PC-3 (cell line): ENCODE data around the gene LYZL6. TPM values are rescaled to one million over a fixed set of nuclear protein-coding genes. Genes with fewer than 3 reads are reported as not detected.

ENCODE experiments used
- ATAC-seq: fragments of 200-7000 bp; cut with Tn5 transposase; 2 replicates; pipeline ENCODE4 v1.9.1; 2020; ENCODE audit warnings: mild to moderate bottlenecking, moderate library complexity
- BruUV-seq: library from RNA; stranded (reverse); fragments of 400-500 nt; replicated peaks from 2 replicates; lab custom pipeline; 2021; lab: Mats Ljungman, UMichigan
- CTCF ChIA-PET: fragments of 300-600 bp; sonication (Branson Sonifier 250); formaldehyde crosslinking; loops from one replicate; lab custom pipeline; 2022; ENCODE audit warnings: antibody characterized with exemption; lab: Charles Lee
- POLR2A ChIA-PET: fragments of 300-600 bp; sonication (Branson Sonifier 250); formaldehyde crosslinking; loops from one replicate; lab custom pipeline; 2022; ENCODE audit warnings: antibody characterized with exemption; ENCODE audit not compliant: unreplicated experiment; lab: Charles Lee
- DNase-seq: peaks from one replicate; pipeline ENCODE4 v3.0.0-alpha.2; 2015
- H2AFZ ChIP-seq: fragments of 300-600 bp; sonication (generic); 2 replicates; pipeline ENCODE4 v1.6.0; 2016; ENCODE audit warnings: antibody characterized with exemption, low read length
- H3F3A ChIP-seq: fragments of 300-600 bp; sonication (generic); one replicate; pipeline ENCODE4 v1.6.0; 2017; ENCODE audit warnings: antibody characterized with exemption, low read length, control low read depth, mild to moderate bottlenecking; ENCODE audit not compliant: unreplicated experiment
- H3K27ac ChIP-seq: fragments of 300-600 bp; sonication (generic); 2 replicates; pipeline ENCODE4 v1.5.1; 2016; ENCODE audit warnings: mild to moderate bottlenecking, low read length
- H3K27me3 ChIP-seq: fragments of 300-600 bp; sonication (generic); 2 replicates; pipeline ENCODE4 v1.6.1; 2016; ENCODE audit warnings: low read length, mixed read lengths
- H3K36me3 ChIP-seq: fragments of 300-600 bp; sonication (generic); 2 replicates; pipeline ENCODE4 v1.6.1; 2016; ENCODE audit warnings: low read depth, mixed run types, low read length, mixed read lengths
- H3K4me1 ChIP-seq: fragments of 300-600 bp; sonication (generic); 2 replicates; pipeline ENCODE4 v1.5.1; 2016; ENCODE audit warnings: low read length; ENCODE audit not compliant: insufficient read depth
- H3K4me2 ChIP-seq: fragments of 300-600 bp; sonication (generic); 2 replicates; pipeline ENCODE4 v1.6.0; 2016; ENCODE audit warnings: low read length
- H3K4me3 ChIP-seq: fragments of 300-600 bp; sonication (generic); 2 replicates; pipeline ENCODE4 v1.5.1; 2016; ENCODE audit warnings: mild to moderate bottlenecking, low read length, mixed read lengths
- H3K79me2 ChIP-seq: fragments of 300-600 bp; sonication (generic); 2 replicates; pipeline ENCODE4 v1.6.1; 2017; ENCODE audit warnings: low read length, mixed read lengths
- H3K9ac ChIP-seq: fragments of 300-600 bp; sonication (generic); 2 replicates; pipeline ENCODE4 v1.6.0; 2016; ENCODE audit warnings: mild to moderate bottlenecking, low read length
- H3K9me2 ChIP-seq: fragments of 300-600 bp; sonication (generic); replicated peaks from 2 replicates; pipeline ENCODE4 v1.6.1; 2016; ENCODE audit warnings: mixed run types, low read length, mixed read lengths
- H3K9me3 ChIP-seq: fragments of 300-600 bp; sonication (generic); 2 replicates; pipeline ENCODE4 v1.6.1; 2016; ENCODE audit warnings: low read length, mixed read lengths
- H4K20me1 ChIP-seq: fragments of 300-600 bp; sonication (generic); 2 replicates; pipeline ENCODE4 v1.6.1; 2016; ENCODE audit warnings: low read length, mixed read lengths
- CTCF ChIP-seq: fragments of 300-600 bp; sonication (generic); conservative IDR thresholded peaks from 2 replicates; pipeline ENCODE4 v1.5.1; 2017; ENCODE audit warnings: antibody characterized with exemption, low read depth, mild to moderate bottlenecking, low read length
- EZH2 ChIP-seq: fragments of 300-600 bp; sonication (generic); IDR thresholded peaks from one replicate; pipeline ENCODE4 v1.6.1; 2017; ENCODE audit warnings: antibody characterized with exemption, mild to moderate bottlenecking, low read length; ENCODE audit not compliant: unreplicated experiment
- EZH2phosphoT487 ChIP-seq: fragments of 300-600 bp; sonication (generic); IDR thresholded peaks from 2 replicates; pipeline ENCODE4 v1.6.1; 2018; ENCODE audit warnings: mild to moderate bottlenecking, antibody characterized with exemption, low read length, borderline replicate concordance
- intact Hi-C: fragments of 100-400 bp; cut with micrococcal nuclease; formaldehyde crosslinking; loops from 2 replicates; pipeline ENCODE4 v1.9.0; 2023
- total RNA-seq: library from RNA; depleted of rRNA; stranded (reverse); fragments of >200 nt; gene quantifications from 2 replicates; pipeline ENCODE4 v1.2.3, GENCODE V29; 2014

Gene LYZL6
- total RNA-seq, 1 experiment from 2014 or later = not detected

DNA sequence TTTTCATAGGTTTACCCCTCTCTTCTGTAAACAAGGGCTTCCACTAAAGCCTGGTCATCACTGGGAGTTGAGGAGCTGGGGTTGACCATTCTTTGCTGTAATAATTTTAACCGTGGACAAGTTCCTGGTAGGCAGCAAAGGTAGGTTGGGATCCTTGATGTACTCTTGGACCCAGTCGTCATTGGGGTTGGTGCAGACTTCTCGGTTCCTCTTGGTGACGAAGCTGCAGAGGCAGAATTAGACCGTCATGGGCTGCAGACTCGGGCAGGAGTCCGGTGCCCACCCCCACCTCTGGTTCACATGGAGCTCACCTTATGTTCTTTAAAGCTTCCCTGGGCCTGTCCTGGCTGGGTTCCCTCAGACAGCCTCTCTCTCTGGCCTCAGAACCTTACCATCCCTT lies 34.0 kb upstream of the LYZL6 start:
- BruUV-seq = no TSS peak
- ChIA-PET CTCF (no interaction called here), POLR2A (no interaction called here)
- intact Hi-C loops = no loop called here
- H3K9ac ChIP-seq = no peak overlapping the region
- no peak for TF ChIP-seq EZH2phosphoT487
- no peak for TF ChIP-seq EZH2
- no peak for TF ChIP-seq CTCF
- no peaks in the 10 kb centered on the region for H3K9me2 ChIP-seq
- DNase-seq (no peak), ATAC-seq (no peak)
- H3K4me2 ChIP-seq = no peak overlapping the region
- no peak overlapping the region for H2AFZ ChIP-seq
- no peak overlapping the region for H3K4me3 ChIP-seq
- H3K27me3 ChIP-seq = no peaks in the 10 kb centered on the region; the same call in 1 of the 2 replicates
- H3K4me1 ChIP-seq = no peaks in the 10 kb centered on the region
- no peaks in the 10 kb centered on the region for H3K9me3 ChIP-seq
- H3F3A ChIP-seq = no peaks in the 10 kb centered on the region
- H3K27ac ChIP-seq = no peak overlapping the region
- H3K79me2 ChIP-seq = no peaks in the 10 kb centered on the region
- no peaks in the 10 kb centered on the region for H3K36me3 ChIP-seq
- H4K20me1 ChIP-seq = no peaks in the 10 kb centered on the region

- CTCF ChIA-PET = interaction anchor here (0.7 kb wide), 1 partner anchor 31 kb away, joined by 3 read pairs; no protein-coding TSS in a partner anchor
- intact Hi-C loops = no loop called here
- H3K9me2 ChIP-seq = no peaks in the 10 kb centered on the region
- H3K36me3 ChIP-seq = no peaks in the 10 kb centered on the region
- no peaks in the 10 kb centered on the region for H3K79me2 ChIP-seq
- POLR2A ChIA-PET = no interaction called here
- no peaks in the 10 kb centered on the region for H3K9me3 ChIP-seq
- peak; percentile 60 for ATAC-seq
- no peak overlapping the region for H3K27ac ChIP-seq
- H3K4me1 ChIP-seq = no peaks in the 10 kb centered on the region
- no peak overlapping the region for H3K9ac ChIP-seq
- no TSS peak for BruUV-seq
- no peak overlapping the region for H3K4me3 ChIP-seq
- H2AFZ ChIP-seq = no peak overlapping the region
- no peak overlapping the region for H3K4me2 ChIP-seq
- H4K20me1 ChIP-seq = no peaks in the 10 kb centered on the region
- TF ChIP-seq EZH2 (no peak), EZH2phosphoT487 (no peak), CTCF (no peak)
- H3K27me3 ChIP-seq = no peaks in the 10 kb centered on the region
- no peaks in the 10 kb centered on the region for H3F3A ChIP-seq
- peak; percentile 46 for DNase-seq
These were observed 30.1 kb upstream of the LYZL6 start for GRCh38 chr17:35973333-35974260.

DNA sequence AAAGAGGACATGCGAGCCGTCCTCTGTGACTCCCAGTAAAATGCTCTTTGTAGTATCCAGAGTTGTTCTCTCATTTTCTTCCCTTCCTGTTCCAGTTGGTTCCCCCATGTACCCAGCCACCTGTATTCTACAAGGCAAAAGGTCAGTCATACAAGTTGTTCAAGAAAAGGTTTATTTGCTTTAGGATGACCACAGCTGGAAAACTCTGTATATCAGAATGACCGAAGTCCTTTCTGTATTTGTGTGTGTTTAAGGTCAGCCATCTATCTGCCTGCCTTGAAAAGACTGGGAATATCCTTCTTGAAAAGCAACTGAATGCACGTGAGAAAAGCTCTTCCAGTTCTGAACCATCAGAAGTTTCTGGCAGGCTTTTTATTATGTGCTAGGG lies 29.4 kb upstream of the LYZL6 start:
- Histone ChIP-seq H3K79me2 (no peaks in the 10 kb centered on the region), H2AFZ (no peak overlapping the region), H3K9me2 (no peaks in the 10 kb centered on the region), H3F3A (no peaks in the 10 kb centered on the region), H3K4me3 (no peak overlapping the region), H3K27ac (no peak overlapping the region), H3K9ac (no peak overlapping the region), H3K27me3 (no peaks in the 10 kb centered on the region), H4K20me1 (no peaks in the 10 kb centered on the region), H3K4me2 (no peak overlapping the region), H3K36me3 (no peaks in the 10 kb centered on the region), H3K4me1 (no peaks in the 10 kb centered on the region), H3K9me3 (no peaks in the 10 kb centered on the region)
- DNase-seq (no peak), ATAC-seq (no peak; the same call in 1 of the 2 replicates)
- ChIA-PET POLR2A (no interaction called here), CTCF (no interaction called here)
- BruUV-seq = no TSS peak
- TF ChIP-seq EZH2phosphoT487 = no peak
- TF ChIP-seq CTCF = no peak
- TF ChIP-seq EZH2 = no peak
- intact Hi-C loops = no loop called here
